Mucosa of descending colon (tissue), 3 donors: Measurements from ENCODE around the gene TMCO4. TPM values are rescaled to one million over a fixed set of nuclear protein-coding genes. Genes with fewer than 3 reads are reported as not detected.
A peak's percentile ranks its signal among the peaks of the same experiment; 100 is the strongest.

Experiments used
- ATAC-seq: fragments of 200-7000 bp; cut with Tn5 transposase; one replicate; pipeline ENCODE4 v1.9.1; 2020; ENCODE audit warnings: mild to moderate bottlenecking, moderate library complexity
- DNase-seq, 3 donors: peaks; one replicate each; pipeline ENCODE4 v3.0.0-alpha.2; 2020
- H3K36me3 ChIP-seq: fragments of 200-600 bp; one replicate; pipeline ENCODE4 v1.8.0; 2021; ENCODE audit warnings: low read depth, mild to moderate bottlenecking
- H3K4me1 ChIP-seq: fragments of 200-600 bp; one replicate; pipeline ENCODE4 v1.8.0; 2021; ENCODE audit warnings: low read depth, mild to moderate bottlenecking
- H3K4me3 ChIP-seq: fragments of 200-600 bp; one replicate; pipeline ENCODE4 v1.8.0; 2021; ENCODE audit warnings: mild to moderate bottlenecking
- H3K9me3 ChIP-seq: fragments of 200-600 bp; one replicate; pipeline ENCODE4 v1.8.0; 2021; ENCODE audit warnings: mild to moderate bottlenecking
- CTCF ChIP-seq: fragments of 200-600 bp; IDR thresholded peaks from one replicate; pipeline ENCODE4 v1.8.0; 2022; ENCODE audit warnings: antibody characterized with exemption, mild to moderate bottlenecking
- intact Hi-C, 2 donors: fragments of 100-400 bp; cut with DNase I in 1 of 2; cut with micrococcal nuclease in 1 of 2; formaldehyde crosslinking; loops; one replicate each; pipeline versions ENCODE4 v1.11.0 to v1.11.1; 2022; cut with DNase I, micrococcal nuclease
- total RNA-seq, 3 donors: library from RNA; stranded (reverse); fragmentation: NEBNext Ultra II Directional in 2 of 3; extraction: Animal tissue kit (Norgen Biotek cat#: 25700) in 2 of 3; gene quantifications; one replicate each; pipeline versions ENCODE4 v1.2.1 to v1.2.4, GENCODE V29; 2021 to 2023
- donor health status: DM: no; HTN: no; CAD: no; lungs with moderate emphysema.
- donor health status: DM: no; HTN: no; CAD: no.
- donor health status: DM: no; HTN: yes; CAD: no.

TMCO4 gene
- total RNA-seq, 3 donors from 2014 or later = 27.9 to 42.8 (median 31.9) TPM

DNA sequence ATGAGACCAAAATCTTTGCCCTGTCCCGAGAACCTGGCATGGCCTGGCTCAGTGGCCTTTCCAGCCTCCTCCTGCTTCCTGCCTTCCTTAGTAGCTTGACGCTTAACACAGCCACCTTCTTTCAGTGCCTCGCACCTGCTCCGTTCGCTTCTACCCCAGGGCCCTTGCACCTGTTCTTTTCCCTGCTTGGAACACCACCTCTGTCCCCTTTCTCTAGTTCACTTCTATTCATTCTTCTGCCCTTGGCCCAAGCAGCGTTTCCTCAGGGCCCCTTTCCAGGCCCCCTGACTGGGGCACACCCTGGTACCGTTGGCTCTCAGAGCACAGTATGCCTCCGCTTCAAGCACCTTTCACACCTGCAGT lies 144.0 kb downstream of the TMCO4 start:
- DNase-seq (no peak), ATAC-seq (no peak)
- H3K9me3 ChIP-seq = no peaks in the 10 kb centered on the region
- intact Hi-C loops = loop anchor here in 1 of 2 donors (10.0 kb wide), 1 partner anchor 311 kb away; no protein-coding TSS in a partner anchor
- H3K4me1 ChIP-seq = peaks cover 12% of the 10 kb centered on the region
- TF ChIP-seq CTCF = no peak
- no peaks in the 10 kb centered on the region for H3K36me3 ChIP-seq
- no peak overlapping the region for H3K4me3 ChIP-seq

DNA sequence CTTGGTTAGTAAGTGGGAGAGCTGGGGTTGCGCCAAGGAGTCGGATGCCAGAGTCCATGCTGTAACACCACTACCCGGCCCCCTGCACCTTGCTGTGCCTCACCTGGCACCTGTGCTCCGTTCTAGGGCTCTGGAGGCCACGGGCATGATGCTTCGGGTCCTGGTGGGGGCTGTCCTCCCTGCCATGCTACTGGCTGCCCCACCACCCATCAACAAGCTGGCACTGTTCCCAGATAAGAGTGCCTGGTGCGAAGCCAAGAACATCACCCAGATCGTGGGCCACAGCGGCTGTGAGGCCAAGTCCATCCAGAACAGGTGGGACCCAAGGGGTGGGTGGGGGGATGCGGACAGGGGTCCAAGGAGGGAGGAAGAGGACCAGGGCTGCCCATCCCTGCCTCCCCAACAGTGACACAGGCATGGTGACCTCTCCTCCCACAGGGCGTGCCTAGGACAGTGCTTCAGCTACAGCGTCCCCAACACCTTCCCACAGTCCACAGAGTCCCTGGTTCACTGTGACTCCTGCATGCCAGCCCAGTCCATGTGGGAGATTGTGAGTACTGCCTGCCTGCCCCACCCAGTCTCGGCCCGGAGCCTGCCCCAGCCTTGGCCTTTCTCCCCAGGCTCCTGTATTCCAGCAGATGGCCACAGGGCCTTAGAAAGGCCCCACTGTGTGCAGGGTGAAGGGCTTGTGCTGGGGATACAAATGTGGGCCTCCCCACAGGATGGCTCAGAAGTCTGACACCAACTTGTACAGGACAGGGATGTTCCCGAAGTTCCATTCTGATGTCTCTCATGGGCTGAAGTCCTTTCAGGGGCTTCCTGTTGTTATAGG lies 144.6 kb downstream of the TMCO4 start:
- intact Hi-C loops = loop anchor here in 1 of 2 donors (10.0 kb wide), 1 partner anchor 310 kb away; no protein-coding TSS in a partner anchor
- TF ChIP-seq CTCF = no peak
- Histone ChIP-seq H3K36me3 (no peaks in the 10 kb centered on the region), H3K4me3 (no peak overlapping the region), H3K9me3 (no peaks in the 10 kb centered on the region), H3K4me1 (peaks cover 18% of the 10 kb centered on the region)
- ATAC-seq = no peak
- DNase-seq = peak in 1 of 3 donors; percentile 44

DNA sequence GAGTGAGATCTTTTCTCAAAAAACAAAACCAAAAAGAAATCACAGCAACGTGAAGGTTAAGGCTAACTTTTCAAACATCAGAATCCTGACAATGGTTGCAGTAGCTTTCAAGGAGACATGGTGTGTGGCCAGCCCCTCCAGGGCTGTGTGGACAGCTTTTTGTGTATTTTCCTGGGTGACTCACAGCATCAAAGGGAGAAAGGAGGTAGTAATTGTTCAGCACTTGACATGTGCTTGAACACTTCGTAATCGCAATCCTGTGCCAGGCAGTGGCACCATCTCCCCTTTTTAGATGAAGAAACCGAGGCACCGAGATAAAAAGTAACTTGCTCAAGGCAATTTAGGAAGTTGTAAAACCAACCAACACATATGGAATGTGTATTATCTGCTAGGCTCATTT lies 145.3 kb downstream of the TMCO4 start:
- Histone ChIP-seq H3K4me3 (no peak overlapping the region), H3K9me3 (no peaks in the 10 kb centered on the region), H3K4me1 (peaks cover 21% of the 10 kb centered on the region), H3K36me3 (no peaks in the 10 kb centered on the region)
- intact Hi-C loops = loop anchor here in 1 of 2 donors (10.0 kb wide), 1 partner anchor 310 kb away; no protein-coding TSS in a partner anchor
- ATAC-seq (no peak), DNase-seq (no peak)
- TF ChIP-seq CTCF = no peak

DNA sequence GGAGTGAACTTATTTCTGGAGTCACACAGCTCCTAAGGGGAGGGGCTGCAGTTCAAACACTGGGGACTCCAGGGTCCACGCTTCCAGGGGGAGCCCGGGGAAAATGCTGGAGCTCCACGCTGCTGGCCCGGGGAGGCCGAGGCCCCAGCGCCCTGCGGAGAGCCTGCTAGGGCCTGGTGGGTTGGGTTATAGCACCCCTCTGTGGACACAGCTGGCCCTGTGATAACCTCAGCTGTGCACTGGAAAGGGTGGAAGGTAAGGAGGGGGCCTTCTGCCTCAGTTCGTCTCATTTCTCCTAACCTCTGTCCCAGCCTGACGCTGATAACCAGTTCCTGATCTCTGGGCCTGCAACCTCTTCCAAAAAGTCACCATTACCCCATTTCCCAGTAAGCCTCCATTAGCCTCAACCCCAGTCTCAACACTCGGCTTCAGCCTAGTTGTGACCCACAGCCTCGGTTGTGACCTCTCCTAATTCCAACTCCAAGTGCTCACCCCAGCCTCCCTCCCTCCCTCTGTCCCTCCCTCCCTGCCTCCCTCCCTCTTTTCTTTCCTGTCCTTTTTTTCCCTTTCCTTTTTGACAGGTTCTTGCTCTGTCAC lies 148.5 kb downstream of the TMCO4 start:
- ATAC-seq (peak; percentile 38), DNase-seq (peak in 1 of 3 donors; percentile 61)
- H3K4me3 ChIP-seq = no peak overlapping the region
- peaks cover 45% of the 10 kb centered on the region for H3K4me1 ChIP-seq
- intact Hi-C loops = loop anchor here in 1 of 2 donors (10.0 kb wide), 1 partner anchor 306 kb away; no protein-coding TSS in a partner anchor
- no peaks in the 10 kb centered on the region for H3K9me3 ChIP-seq
- no peaks in the 10 kb centered on the region for H3K36me3 ChIP-seq
- TF ChIP-seq CTCF = no peak

DNA sequence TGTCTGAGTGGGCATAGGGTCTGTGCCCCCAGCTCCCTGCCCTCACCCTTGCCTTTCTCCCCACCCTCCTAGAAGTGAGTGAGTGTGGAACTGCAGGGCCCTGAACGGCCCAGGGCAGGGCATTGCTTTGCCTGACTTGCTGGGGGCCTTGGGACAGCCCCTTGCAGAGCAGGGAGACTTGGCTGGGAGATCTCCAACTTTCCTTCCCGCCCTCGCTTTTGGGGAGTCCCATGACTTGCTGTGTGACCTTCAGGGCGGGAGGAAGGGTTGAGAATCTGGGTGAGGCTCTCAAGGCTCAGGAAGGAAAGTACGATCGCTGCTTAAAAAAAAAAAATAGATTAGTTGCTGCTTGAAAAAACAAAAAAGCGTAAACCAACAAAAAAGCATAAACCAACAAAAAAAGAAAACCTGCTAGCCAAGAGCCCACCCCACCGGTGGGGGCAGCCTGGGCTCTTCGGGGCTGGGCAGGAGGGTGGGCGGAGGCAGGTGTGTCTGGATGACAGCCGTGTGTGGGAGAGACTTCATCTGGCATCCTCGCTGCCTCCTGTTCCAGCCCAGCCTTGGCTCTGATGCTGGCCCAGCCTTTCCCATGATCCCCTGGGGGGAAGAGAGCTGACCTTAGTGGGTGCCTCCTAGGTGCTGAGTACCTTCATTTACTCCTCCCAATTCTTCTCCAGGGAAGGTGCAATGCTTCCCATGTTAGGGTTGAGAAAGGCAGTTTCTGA lies 149.1 kb downstream of the TMCO4 start:
- intact Hi-C loops = loop anchor here in 1 of 2 donors (10.0 kb wide), 1 partner anchor 306 kb away; no protein-coding TSS in a partner anchor
- H3K9me3 ChIP-seq = no peaks in the 10 kb centered on the region
- no peak for ATAC-seq
- peaks cover 45% of the 10 kb centered on the region for H3K4me1 ChIP-seq
- no peaks in the 10 kb centered on the region for H3K36me3 ChIP-seq
- DNase-seq = no peak
- H3K4me3 ChIP-seq = no peak overlapping the region
- no peak for TF ChIP-seq CTCF
